PC-3 (cell line): Measurements from ENCODE around the gene SLC8A2. TPM values are rescaled to one million over a fixed set of nuclear protein-coding genes. Genes with fewer than 3 reads are reported as not detected.

Experiments used
- ATAC-seq: fragments of 200-7000 bp; cut with Tn5 transposase; 2 replicates; pipeline ENCODE4 v1.9.1; 2020; ENCODE audit warnings: mild to moderate bottlenecking, moderate library complexity
- BruUV-seq: library from RNA; stranded (reverse); fragments of 400-500 nt; replicated peaks from 2 replicates; lab custom pipeline; 2021; lab: Mats Ljungman, UMichigan
- CTCF ChIA-PET: fragments of 300-600 bp; sonication (Branson Sonifier 250); formaldehyde crosslinking; loops from one replicate; lab custom pipeline; 2022; ENCODE audit warnings: antibody characterized with exemption; lab: Charles Lee
- POLR2A ChIA-PET: fragments of 300-600 bp; sonication (Branson Sonifier 250); formaldehyde crosslinking; loops from one replicate; lab custom pipeline; 2022; ENCODE audit warnings: antibody characterized with exemption; ENCODE audit not compliant: unreplicated experiment; lab: Charles Lee
- DNase-seq: peaks from one replicate; pipeline ENCODE4 v3.0.0-alpha.2; 2015
- H2AFZ ChIP-seq: fragments of 300-600 bp; sonication (generic); 2 replicates; pipeline ENCODE4 v1.6.0; 2016; ENCODE audit warnings: antibody characterized with exemption, low read length
- H3F3A ChIP-seq: fragments of 300-600 bp; sonication (generic); one replicate; pipeline ENCODE4 v1.6.0; 2017; ENCODE audit warnings: antibody characterized with exemption, low read length, control low read depth, mild to moderate bottlenecking; ENCODE audit not compliant: unreplicated experiment
- H3K27ac ChIP-seq: fragments of 300-600 bp; sonication (generic); 2 replicates; pipeline ENCODE4 v1.5.1; 2016; ENCODE audit warnings: mild to moderate bottlenecking, low read length
- H3K27me3 ChIP-seq: fragments of 300-600 bp; sonication (generic); 2 replicates; pipeline ENCODE4 v1.6.1; 2016; ENCODE audit warnings: low read length, mixed read lengths
- H3K36me3 ChIP-seq: fragments of 300-600 bp; sonication (generic); 2 replicates; pipeline ENCODE4 v1.6.1; 2016; ENCODE audit warnings: low read depth, mixed run types, low read length, mixed read lengths
- H3K4me1 ChIP-seq: fragments of 300-600 bp; sonication (generic); 2 replicates; pipeline ENCODE4 v1.5.1; 2016; ENCODE audit warnings: low read length; ENCODE audit not compliant: insufficient read depth
- H3K4me2 ChIP-seq: fragments of 300-600 bp; sonication (generic); 2 replicates; pipeline ENCODE4 v1.6.0; 2016; ENCODE audit warnings: low read length
- H3K4me3 ChIP-seq: fragments of 300-600 bp; sonication (generic); 2 replicates; pipeline ENCODE4 v1.5.1; 2016; ENCODE audit warnings: mild to moderate bottlenecking, low read length, mixed read lengths
- H3K79me2 ChIP-seq: fragments of 300-600 bp; sonication (generic); 2 replicates; pipeline ENCODE4 v1.6.1; 2017; ENCODE audit warnings: low read length, mixed read lengths
- H3K9ac ChIP-seq: fragments of 300-600 bp; sonication (generic); 2 replicates; pipeline ENCODE4 v1.6.0; 2016; ENCODE audit warnings: mild to moderate bottlenecking, low read length
- H3K9me2 ChIP-seq: fragments of 300-600 bp; sonication (generic); replicated peaks from 2 replicates; pipeline ENCODE4 v1.6.1; 2016; ENCODE audit warnings: mixed run types, low read length, mixed read lengths
- H3K9me3 ChIP-seq: fragments of 300-600 bp; sonication (generic); 2 replicates; pipeline ENCODE4 v1.6.1; 2016; ENCODE audit warnings: low read length, mixed read lengths
- H4K20me1 ChIP-seq: fragments of 300-600 bp; sonication (generic); 2 replicates; pipeline ENCODE4 v1.6.1; 2016; ENCODE audit warnings: low read length, mixed read lengths
- CTCF ChIP-seq: fragments of 300-600 bp; sonication (generic); conservative IDR thresholded peaks from 2 replicates; pipeline ENCODE4 v1.5.1; 2017; ENCODE audit warnings: antibody characterized with exemption, low read depth, mild to moderate bottlenecking, low read length
- EZH2 ChIP-seq: fragments of 300-600 bp; sonication (generic); IDR thresholded peaks from one replicate; pipeline ENCODE4 v1.6.1; 2017; ENCODE audit warnings: antibody characterized with exemption, mild to moderate bottlenecking, low read length; ENCODE audit not compliant: unreplicated experiment
- EZH2phosphoT487 ChIP-seq: fragments of 300-600 bp; sonication (generic); IDR thresholded peaks from 2 replicates; pipeline ENCODE4 v1.6.1; 2018; ENCODE audit warnings: mild to moderate bottlenecking, antibody characterized with exemption, low read length, borderline replicate concordance
- intact Hi-C: fragments of 100-400 bp; cut with micrococcal nuclease; formaldehyde crosslinking; loops from 2 replicates; pipeline ENCODE4 v1.9.0; 2023
- total RNA-seq: library from RNA; depleted of rRNA; stranded (reverse); fragments of >200 nt; gene quantifications from 2 replicates; pipeline ENCODE4 v1.2.3, GENCODE V29; 2014

SLC8A2 gene
- total RNA-seq, 1 experiment from 2014 or later = 0.33 TPM

GRCh38 chr19:47458672-47459071 is 13.0 kb downstream of the SLC8A2 start:
- CTCF ChIA-PET = no interaction called here
- no peak for ATAC-seq
- H3K27me3 ChIP-seq = peaks cover 23% of the 10 kb centered on the region

GRCh38 chr19:47456721-47457474 is 14.8 kb downstream of the SLC8A2 start:
- CTCF ChIA-PET = no interaction called here
- BruUV-seq = no TSS peak
- no peaks in the 10 kb centered on the region for H3K79me2 ChIP-seq
- H4K20me1 ChIP-seq = no peaks in the 10 kb centered on the region
- TF ChIP-seq CTCF = no peak
- TF ChIP-seq EZH2 = no peak
- TF ChIP-seq EZH2phosphoT487 = no peak
- H3K9me2 ChIP-seq = no peaks in the 10 kb centered on the region
- peaks cover 23% of the 10 kb centered on the region for H3K27me3 ChIP-seq
- ATAC-seq (no peak), DNase-seq (no peak)
- H3K4me1 ChIP-seq = no peaks in the 10 kb centered on the region
- H3K36me3 ChIP-seq = no peaks in the 10 kb centered on the region
- intact Hi-C loops = no loop called here
- H3K9me3 ChIP-seq = no peaks in the 10 kb centered on the region
- H2AFZ ChIP-seq = no peak overlapping the region
- H3K4me3 ChIP-seq = no peak overlapping the region
- H3K9ac ChIP-seq = no peak overlapping the region
- no peak overlapping the region for H3K27ac ChIP-seq
- no peak overlapping the region for H3K4me2 ChIP-seq
- POLR2A ChIA-PET = no interaction called here
- H3F3A ChIP-seq = no peaks in the 10 kb centered on the region

More at GRCh38 chr19:47458672-47459071, 13.0 kb downstream of the SLC8A2 start:
- Histone ChIP-seq H3K9ac (no peak overlapping the region), H3K4me3 (no peak overlapping the region), H3K27ac (no peak overlapping the region), H2AFZ (no peak overlapping the region), H3K4me1 (no peaks in the 10 kb centered on the region), H3K79me2 (no peaks in the 10 kb centered on the region), H3K9me2 (no peaks in the 10 kb centered on the region), H4K20me1 (no peaks in the 10 kb centered on the region), H3K9me3 (no peaks in the 10 kb centered on the region), H3K36me3 (no peaks in the 10 kb centered on the region), H3F3A (no peaks in the 10 kb centered on the region), H3K4me2 (no peak overlapping the region)
- intact Hi-C loops = no loop called here
- DNase-seq = no peak
- TF ChIP-seq CTCF (no peak), EZH2phosphoT487 (no peak), EZH2 (no peak)
- BruUV-seq = no TSS peak
- POLR2A ChIA-PET = no interaction called here

GRCh38 chr19:47450478-47450877 is 21.2 kb downstream of the SLC8A2 start:
- Histone ChIP-seq H3K79me2 (no peaks in the 10 kb centered on the region), H3K9me2 (no peaks in the 10 kb centered on the region), H3F3A (no peaks in the 10 kb centered on the region), H3K36me3 (no peaks in the 10 kb centered on the region), H3K9me3 (no peaks in the 10 kb centered on the region), H4K20me1 (no peaks in the 10 kb centered on the region), H3K4me2 (no peak overlapping the region), H3K27ac (no peak overlapping the region), H3K4me1 (no peaks in the 10 kb centered on the region), H3K9ac (no peak overlapping the region), H3K27me3 (peaks cover 2% of the 10 kb centered on the region; the same call in 1 of the 2 replicates), H2AFZ (no peak overlapping the region), H3K4me3 (no peak overlapping the region)
- ChIA-PET POLR2A (interaction anchor here (0.6 kb wide), 1 partner anchor 64 kb away, joined by 4 read pairs; the partner anchor contains the start of gene NAPA), CTCF (interaction anchor here (0.5 kb wide), 1 partner anchor 15 kb away, joined by 4 read pairs; no protein-coding TSS in a partner anchor)
- BruUV-seq = no TSS peak
- TF ChIP-seq EZH2phosphoT487 (no peak), CTCF (no peak), EZH2 (no peak)
- intact Hi-C loops = no loop called here
- no peak for ATAC-seq
- no peak for DNase-seq
